ENCODE measurements around the gene HOXB13. TPM values are rescaled to one million over a fixed set of nuclear protein-coding genes. Genes with fewer than 3 reads are reported as not detected.

The HOXB13 gene
- total RNA-seq, 4 donors from 2014 or later, result not detected

DNA sequence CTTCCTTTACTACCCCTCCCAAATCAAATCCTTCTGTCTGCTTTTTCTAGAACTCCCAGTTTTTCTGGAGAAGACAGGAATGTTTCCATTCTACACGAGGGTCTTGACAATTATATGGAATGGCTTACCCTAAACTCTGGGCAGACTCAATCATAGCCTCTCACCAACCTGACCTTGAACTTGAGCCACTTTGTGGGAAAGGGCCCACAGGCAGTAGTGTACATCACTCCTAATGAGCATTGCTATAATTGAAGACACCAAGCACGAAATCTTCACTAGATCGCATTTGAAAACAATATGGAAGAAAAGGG lies 1.6 kb upstream of the HOXB13 start:
- peaks cover 0 to 35% (median 15%) of the 10 kb centered on the region in 3 donors for H3K4me1 ChIP-seq
- H3K4me3 ChIP-seq, result no peak overlapping the region
- no peak overlapping the region for H3K27ac ChIP-seq
- ATAC-seq, result no peak
- 22 to 48% methylated on average over 3 of the region's 3 CpGs for WGBS, 2 donors (ENCODE audit: low coverage in 1 of 2)
- H3K27me3 ChIP-seq, result peaks cover 100% of the 10 kb centered on the region
- H3K9me3 ChIP-seq, result no peaks in the 10 kb centered on the region
- TF ChIP-seq EP300 (IDR thresholded peaks at IDR 0.05) (no peak), POLR2A (IDR thresholded peaks at IDR 0.05) (no peak), CTCF (IDR thresholded peaks at IDR 0.05) (no peak), POLR2AphosphoS5 (IDR thresholded peaks at IDR 0.05) (no peak)
- H3K36me3 ChIP-seq, result no peaks in the 10 kb centered on the region

- TF ChIP-seq EP300 (IDR thresholded peaks at IDR 0.05), result no peak
- TF ChIP-seq CTCF (IDR thresholded peaks at IDR 0.05), result no peak
- TF ChIP-seq POLR2A (IDR thresholded peaks at IDR 0.05), result no peak
- no peak for TF ChIP-seq POLR2AphosphoS5 (IDR thresholded peaks at IDR 0.05)
- peaks cover 100% of the 10 kb centered on the region for H3K27me3 ChIP-seq
- ATAC-seq, result no peak
- no peaks in the 10 kb centered on the region for H3K9me3 ChIP-seq
- no peak overlapping the region for H3K4me3 ChIP-seq
- H3K4me1 ChIP-seq, result peaks cover 0 to 41% (median 19%) of the 10 kb centered on the region in 3 donors
- no peaks in the 10 kb centered on the region for H3K36me3 ChIP-seq
- no peak overlapping the region for H3K27ac ChIP-seq
- 6 to 16% methylated on average over 5 to 13 of the region's 19 CpGs for WGBS, 2 donors (ENCODE audit: low coverage in 1 of 2)
Measured at GRCh38 chr17:48729335-48730239, 1.0 kb upstream of the HOXB13 start.

- WGBS, 2 donors (ENCODE audit: low coverage in 1 of 2), result 40% methylated on average over 4 to 5 of the region's 9 CpGs
- Histone ChIP-seq H3K4me3 (no peak overlapping the region), H3K27me3 (peaks cover 100% of the 10 kb centered on the region), H3K9me3 (no peaks in the 10 kb centered on the region), H3K4me1 (peaks cover 0 to 47% (median 26%) of the 10 kb centered on the region in 3 donors), H3K27ac (no peak overlapping the region), H3K36me3 (no peaks in the 10 kb centered on the region)
- no peak for ATAC-seq
- no peak for TF ChIP-seq CTCF (IDR thresholded peaks at IDR 0.05)
Measured at GRCh38 chr17:48727415-48728175, 955 bp downstream of the HOXB13 start.

GRCh38 chr17:48726916-48727286 lies 1.6 kb downstream of the HOXB13 start:
- H3K4me3 ChIP-seq, result no peak overlapping the region
- peaks cover 100% of the 10 kb centered on the region for H3K27me3 ChIP-seq
- no peaks in the 10 kb centered on the region for H3K36me3 ChIP-seq
- H3K9me3 ChIP-seq, result no peaks in the 10 kb centered on the region
- TF ChIP-seq POLR2AphosphoS5 (IDR thresholded peaks at IDR 0.05) (no peak), POLR2A (IDR thresholded peaks at IDR 0.05) (no peak), EP300 (IDR thresholded peaks at IDR 0.05) (no peak), CTCF (IDR thresholded peaks at IDR 0.05) (no peak)
- H3K27ac ChIP-seq, result no peak overlapping the region
- no peak for ATAC-seq
- H3K4me1 ChIP-seq, result peaks cover 0 to 47% (median 26%) of the 10 kb centered on the region in 3 donors
- 10 to 16% methylated on average over 3 to 4 of the region's 20 CpGs for WGBS, 2 donors (ENCODE audit: low coverage in 1 of 2)
